GM21381 (cell line): ENCODE data around the gene ASB15.
"Not testable (repeated sequence)": the region's sequence is repeated elsewhere in the genome, so short reads cannot be mapped to it uniquely, and the experiment has no call there.

Experiments used
- ATAC-seq: cut with Tn5 transposase; IDR thresholded peaks from one replicate; pipeline ENCODE4 v1.9.1; 2021; ENCODE audit warnings: mild to moderate bottlenecking, moderate library complexity; ENCODE audit not compliant: unreplicated experiment

ASB15 gene

DNA sequence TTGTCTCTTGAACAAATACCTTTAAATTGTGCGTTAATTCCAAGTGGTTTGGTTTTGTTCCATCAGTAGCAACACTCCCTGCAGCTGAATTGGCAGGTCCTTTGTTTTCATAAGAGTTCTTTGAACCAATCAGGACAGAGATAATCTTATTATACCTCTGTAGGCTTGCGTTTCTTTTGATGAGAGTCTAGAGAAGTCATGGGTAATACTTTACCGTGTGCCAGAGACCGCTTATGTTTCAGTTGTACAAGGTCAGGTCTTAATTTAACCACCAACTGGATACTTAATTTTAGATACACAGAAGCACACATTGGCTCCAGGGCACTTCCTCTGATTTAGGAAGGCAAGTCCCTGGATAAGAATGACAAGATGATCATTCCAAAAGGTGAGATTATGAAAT, at the start of gene ASB15:
ASB15 (plus strand) TSS at position 292 of the 400 bp plus-strand sequence. CDS start 12,682 bp downstream, outside the sequence.
- ATAC-seq: no peak

DNA sequence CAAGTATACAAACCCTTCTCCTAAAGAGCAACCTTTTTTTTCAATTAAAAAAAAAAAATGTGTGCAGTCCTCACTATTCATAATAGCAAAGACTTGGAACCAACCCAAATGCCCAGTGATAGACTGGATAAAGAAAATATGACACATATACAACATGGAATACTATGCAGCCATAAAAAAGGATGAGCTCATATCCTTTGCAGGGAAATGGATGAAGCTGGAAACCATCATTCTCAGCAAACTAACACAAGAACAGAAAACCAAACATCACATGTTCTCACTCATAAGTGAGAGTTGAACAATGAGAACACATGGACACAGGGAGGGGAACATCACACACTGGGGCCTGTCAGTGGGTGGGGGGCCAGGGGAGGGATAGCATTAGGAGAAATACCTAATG, 49.5 kb upstream of the ASB15 start:
- not testable (repeated sequence) for ATAC-seq

DNA sequence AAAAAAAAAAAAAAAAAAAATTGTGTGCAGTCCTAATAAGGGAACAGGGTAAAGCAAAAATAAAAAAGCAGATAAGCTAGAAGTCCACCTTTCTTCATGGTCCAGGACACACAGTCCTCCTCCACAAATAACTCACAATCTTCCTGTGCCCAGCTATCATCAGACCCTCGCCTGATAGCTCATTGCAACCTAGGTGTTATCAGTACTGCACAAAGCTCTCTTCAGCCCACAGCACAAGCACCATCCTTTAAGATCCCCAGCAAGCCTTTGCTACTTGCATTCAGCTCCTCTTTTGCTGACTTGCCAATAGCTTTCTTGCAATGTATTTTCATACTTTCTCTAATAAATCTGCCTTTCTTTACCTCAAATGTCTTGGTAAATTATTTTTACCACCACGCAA, 49.0 kb upstream of the ASB15 start:
- no peak for ATAC-seq

DNA sequence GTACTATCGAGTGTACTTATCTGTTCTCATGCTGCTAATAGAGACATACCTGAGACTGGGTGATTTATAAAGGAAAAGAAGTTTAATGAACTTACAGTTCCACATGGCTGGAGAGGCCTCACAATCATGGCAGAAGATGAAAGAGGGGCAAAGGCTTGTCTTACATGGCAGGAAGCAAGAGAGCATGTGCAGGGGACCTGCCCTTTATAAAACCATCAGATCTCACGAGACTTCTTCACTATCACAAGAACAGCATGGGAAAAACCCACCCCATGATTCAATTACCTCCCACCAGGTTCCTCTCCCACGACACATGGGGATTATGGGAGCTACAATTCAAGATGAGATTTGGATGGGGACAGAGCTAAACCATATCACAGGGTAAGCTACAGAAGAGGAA, 48.5 kb upstream of the ASB15 start:
- no peak for ATAC-seq

DNA sequence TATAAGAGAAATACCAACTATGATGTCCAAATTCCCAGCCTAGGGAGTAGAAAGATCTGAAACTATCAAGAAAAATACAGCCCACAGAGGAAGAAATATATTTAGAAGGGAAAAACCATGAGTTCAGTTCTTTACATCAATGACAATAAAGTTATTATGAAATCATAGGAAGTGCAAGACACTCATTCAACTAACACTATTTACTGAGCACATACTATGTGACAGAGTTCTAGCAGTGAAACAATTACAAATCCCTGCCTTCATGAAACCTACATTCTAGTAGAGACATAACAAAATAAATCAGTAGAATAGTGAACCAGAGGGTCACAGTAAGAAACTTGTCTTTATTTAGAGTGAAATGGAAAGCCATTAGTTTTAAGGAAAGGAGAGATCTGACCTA, 46.1 kb upstream of the ASB15 start:
- no peak for ATAC-seq

DNA sequence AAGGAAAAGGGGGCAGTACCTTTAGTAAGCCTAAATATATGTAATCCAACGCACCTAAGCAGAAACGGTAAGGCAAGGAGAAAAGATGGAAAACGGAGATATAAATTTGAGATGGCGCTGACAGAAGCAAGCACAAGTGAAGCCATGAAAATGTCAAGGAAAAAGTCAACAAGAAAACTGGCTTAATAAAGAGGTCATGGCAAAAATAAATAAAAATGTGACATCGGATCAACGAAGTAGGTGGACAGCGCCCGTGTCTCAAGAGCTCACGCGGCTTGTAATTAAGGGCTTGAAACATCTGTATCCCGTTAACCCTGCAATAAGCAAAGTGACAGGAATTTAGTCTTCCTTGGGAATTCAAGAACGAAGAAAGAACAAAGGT, 44.6 kb upstream of the ASB15 start:
- no peak for ATAC-seq

DNA sequence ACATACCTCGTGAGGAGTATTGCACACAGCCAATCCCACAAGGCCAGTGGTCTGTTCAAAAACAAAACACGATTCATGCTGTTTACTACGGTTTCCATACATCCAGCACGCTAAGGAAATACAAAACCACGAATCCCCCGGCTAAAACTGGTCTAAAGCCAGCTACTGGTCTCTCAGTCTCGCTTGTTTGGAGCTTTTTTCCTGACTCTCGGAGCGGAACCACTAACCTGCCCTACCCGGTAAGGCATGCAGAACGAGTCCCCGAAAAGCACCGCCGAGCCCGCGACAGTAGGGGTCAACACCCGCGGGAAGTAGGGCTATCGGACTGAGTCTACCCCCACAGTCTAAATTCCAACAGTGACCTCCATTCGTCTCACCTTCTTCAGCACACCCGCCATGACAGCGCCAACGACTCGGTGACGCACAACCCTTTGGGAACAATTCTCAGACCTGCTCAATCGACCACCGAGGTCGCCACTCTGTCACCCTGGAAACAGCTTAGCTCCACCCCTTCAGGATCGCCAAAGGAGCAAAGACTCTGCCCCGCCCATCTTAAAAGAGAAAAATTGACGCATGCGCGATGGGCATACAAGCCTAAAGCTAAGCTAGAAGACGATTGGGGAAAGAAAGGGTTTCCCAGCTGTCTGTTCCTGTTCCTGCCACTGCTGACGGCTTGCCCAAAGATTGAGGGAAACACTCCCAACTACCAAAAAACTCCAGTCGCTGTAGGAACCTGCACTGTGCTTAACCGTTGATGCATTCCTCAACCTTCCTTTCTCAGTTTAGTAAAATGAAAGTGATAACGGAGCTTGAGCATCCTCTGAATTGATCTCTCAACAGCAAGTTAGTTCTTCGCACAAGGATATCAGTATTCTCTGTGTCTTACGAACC, 44.0 kb upstream of the ASB15 start, which contains the start of gene NDUFA5:
NDUFA5 (minus strand) TSS at position 421 of the 891 bp plus-strand sequence; CDS start at position 398, 23 bp downstream.
- peak; percentile 96 for ATAC-seq

DNA sequence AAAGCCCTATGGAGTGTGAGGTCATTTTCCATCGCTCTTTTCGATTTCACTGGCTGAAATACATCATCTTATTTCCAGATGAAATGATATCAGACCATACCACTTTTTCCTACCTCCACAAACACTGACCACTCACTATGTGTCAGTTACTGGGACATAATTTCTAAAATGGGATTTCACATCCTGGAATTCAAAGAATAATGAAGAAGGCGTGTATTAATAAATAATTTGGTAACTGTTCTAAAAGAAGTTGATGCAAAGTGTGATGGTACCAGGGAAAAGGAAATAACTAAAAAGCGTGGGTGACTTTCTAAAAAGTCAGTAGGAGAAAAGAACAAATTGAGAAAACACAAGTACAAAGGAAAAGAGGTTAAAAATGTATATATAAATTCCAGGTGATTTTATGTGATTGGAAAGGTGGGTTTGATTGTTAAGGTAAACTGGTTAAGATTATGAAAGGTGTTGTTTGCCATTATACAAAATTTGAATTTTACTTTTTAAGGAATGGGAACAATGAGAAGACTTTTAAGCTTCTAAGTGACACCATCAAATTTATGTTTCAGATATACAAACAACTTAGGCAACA, 43.2 kb upstream of the ASB15 start:
- no peak for ATAC-seq

DNA sequence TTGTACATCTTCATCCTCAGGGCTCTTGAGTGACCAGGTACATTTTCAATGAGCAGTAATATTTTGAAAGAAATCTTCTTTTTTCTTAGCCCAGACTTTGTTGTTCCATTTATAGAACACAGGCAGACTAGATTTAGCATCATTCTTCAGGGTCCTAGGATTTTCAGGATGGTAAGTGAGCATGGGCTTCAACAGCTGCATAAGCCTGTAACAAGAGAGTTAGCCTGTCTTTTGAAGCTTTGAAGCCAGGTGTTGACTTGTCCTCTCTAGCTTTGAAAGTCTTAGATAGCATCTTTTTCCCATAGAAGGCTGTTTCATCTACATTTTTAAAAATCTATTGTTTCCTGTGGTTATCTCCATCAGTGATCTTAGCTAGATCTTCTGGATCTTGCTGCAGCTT, 39.5 kb upstream of the ASB15 start:
- no peak for ATAC-seq

DNA sequence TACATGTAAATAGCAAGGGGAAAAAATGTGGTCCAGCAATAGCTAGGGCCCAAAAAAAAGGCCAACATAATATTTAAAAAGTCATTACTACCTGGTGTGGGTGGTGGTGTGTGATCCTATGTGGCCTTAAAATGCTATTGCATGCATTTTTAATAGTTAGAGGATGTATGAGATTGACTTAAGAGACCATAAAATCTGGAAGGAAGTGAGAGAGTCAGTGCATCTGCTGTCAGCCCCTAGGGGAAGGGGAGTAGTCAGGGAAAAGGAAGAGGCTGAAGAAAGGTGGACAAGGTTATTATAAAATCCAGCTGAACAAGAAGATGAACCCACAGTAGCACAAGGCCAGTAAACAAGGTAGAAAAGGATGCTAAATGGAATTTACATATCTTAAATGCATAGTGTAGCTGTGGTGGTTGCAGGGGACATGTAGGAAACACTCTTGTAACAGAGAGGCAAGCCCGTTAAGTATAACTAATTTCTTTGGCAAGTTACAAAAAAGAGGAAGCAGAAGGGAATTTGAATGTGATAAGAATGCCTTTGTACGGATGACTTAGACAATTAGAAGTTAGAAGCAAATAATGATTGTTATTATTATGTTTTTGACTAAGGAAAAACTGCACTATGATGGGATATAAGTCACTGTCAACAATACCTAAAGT, 32.1 kb upstream of the ASB15 start:
- no peak for ATAC-seq

DNA sequence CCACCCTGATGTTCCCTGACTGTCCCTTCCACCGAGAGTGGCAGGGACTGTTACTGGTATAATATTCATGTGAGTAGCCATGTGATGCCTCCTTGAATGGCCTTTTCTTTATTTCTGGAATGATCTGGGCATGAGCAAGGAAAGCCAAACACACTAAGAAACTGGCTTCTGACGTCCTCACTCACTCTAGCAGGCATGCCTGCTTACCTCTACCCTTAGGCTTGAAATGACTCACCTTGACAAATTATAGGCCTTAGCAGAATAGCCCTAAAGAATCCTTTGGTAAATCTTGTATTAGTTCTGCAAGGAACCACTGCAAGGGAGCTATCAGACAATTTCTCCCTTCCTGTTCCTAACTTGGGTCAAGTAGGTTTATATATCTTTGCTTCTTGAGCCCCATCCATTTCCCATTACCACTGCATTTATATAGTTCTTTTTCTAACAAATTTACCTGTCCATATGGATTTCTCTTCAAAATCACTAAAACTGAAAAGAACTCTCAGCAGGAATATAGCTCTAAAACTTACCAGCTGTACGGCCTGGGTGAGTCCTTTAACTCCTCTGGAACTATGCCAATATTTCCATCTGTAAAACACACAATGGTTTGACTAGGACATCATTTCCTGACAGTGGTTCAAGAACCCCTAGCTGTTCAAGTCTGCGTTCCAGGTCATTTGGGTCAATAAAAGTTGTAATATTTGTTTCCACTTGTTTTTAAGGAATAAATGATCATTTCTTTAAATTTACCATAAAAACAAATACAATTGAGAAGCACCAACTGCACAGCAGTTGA, 31.0 kb upstream of the ASB15 start:
- no peak for ATAC-seq

DNA sequence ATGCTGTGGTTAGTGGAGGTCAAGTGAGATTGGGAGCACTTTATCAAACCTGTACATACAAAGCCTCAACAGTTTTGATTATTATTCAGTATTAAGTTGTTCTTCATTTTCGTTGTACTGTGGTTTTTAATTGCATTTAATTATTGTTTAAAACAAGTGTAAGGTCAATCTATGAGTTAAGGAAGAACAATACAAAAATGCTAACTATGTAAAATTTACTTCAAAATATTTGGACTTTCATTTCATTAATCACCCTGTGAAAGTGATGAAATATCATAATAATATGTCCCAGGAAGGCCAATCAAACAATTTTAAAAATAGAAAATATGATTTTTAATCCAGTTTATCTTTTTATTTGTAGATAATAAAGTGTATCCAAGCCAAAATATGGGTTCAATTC, 30.4 kb upstream of the ASB15 start:
- no peak for ATAC-seq

DNA sequence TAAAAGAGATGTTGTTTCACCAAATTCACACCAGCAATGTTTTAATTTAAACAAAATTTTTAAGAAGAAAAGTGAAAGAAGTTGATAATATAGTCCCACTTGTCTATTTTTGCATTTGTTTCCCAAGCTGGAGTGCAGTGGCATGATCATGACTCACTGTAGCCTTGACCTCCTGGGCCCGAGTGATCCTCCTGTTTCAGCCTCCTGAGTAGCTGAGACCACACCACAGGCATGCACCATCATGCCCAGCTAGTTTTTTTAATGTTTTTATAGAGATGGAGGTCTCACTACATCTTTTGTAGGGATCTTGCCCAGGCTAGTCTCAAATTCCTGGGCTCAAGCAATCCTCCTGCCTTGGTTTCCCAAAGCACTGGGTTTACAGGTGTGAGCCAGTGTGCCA, 29.9 kb upstream of the ASB15 start:
- ATAC-seq: no peak

DNA sequence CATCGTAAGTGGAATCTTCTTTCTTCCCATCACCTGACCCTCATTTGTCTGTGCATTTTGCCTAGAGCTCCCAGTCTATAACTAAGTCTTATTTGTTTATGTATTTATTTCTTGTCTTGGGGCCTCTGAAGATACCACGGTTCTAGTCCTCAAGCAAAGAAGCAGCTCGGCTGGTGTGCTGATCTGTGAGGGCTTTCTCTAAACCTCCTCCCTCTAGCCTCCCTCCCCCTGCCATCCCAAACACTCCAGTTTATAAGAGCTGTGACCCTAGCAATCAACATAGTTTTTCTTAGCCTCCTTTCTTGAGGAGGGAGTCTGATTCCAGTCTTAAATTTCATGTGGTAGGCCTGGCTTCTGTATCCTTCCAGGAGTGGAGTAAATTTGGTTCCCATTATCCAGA, 28.3 kb upstream of the ASB15 start:
- ATAC-seq: no peak

DNA sequence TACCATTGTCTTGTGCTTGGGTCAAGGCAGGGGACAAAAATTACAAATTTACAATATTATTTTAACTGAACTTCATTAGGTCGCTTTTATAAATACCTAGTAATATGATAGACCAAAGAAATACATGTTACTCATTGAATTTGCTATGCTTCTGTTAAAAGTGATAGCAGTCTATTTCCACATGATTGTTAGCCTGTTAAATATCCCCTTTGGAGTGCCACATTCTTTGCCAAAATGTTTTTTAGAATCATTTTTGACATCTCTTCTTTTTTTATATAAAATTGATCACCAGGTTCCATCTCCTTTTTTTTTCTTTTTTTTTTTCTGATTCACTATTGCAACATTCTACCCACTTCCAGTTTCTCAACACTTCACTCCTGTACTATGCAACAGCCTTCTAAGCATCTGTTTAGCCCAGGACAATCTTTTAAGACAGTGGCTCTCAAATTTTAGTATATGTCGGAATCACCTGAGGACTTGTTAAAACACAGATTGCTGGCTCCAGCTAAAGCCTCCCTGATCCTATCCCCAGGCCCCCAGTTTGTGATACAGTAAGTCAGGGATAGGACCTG, 27.6 kb upstream of the ASB15 start:
- ATAC-seq: no peak

DNA sequence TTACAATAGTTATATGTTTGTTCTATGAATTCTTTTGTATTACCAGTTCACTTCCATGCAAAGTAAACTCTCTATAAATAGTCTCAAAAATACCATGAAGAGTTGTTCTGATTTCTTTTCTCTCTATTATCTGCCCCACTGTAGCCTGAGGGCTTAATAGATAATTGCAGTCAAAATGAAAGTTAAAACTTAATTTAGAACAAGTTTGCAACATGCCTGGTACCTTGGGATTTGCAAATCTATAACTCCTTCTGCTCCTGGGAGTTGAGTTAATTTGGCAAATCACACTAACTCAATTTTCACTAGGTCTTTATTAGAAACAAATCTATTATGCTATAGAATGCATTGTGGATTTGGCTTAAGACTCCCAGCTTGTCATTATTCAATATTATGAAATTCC, 22.2 kb upstream of the ASB15 start:
- ATAC-seq: no peak

DNA sequence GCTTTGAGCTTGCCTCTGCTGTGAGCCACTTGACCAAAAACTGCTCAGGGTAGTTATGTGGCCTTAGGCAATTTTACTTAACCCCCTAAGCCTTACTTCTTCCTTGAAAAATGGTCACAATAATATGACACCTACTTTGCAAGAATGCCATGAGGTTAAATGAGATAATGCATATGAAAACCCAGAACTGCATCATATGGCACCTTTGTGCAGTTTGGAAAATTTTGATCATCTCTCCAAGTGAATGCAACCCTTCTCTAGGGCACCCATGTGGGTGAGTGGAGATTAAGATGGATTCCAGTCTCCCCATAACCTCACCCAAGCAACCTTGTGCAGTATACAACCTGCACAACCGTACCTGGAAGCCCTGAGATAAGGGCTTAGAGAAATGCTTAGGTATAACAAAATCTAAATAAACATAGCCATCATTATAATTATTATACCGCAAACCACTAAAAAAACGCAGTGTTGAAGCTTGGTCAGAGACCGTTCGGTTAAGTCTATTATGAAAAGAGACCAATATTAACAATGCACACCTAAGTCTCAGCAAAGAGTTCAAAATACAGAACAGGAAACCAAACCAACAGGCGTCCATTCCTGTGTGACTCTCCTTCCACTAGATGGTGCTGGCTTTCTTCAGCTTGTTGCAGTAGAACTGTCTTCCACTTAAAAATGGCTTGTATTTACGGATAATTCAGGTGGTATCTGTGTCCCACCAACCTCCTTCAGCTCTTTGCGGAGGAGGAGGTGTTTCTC, 21.0 kb upstream of the ASB15 start:
- peak; percentile 78 for ATAC-seq

DNA sequence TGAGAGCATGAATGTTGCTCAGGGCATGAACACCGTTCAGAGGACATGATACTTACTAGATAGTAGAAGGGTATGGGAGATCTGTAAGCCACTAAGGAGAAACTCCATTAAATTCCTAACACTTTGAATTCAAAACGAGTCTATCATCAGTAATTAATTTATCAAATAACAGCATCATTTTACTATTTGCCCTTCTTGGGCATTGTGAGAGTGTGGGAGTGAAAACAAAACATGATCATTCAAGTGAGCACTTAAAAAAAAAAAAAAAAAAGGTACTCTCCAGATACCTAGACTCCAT, 20.5 kb upstream of the ASB15 start:
- ATAC-seq: no peak

DNA sequence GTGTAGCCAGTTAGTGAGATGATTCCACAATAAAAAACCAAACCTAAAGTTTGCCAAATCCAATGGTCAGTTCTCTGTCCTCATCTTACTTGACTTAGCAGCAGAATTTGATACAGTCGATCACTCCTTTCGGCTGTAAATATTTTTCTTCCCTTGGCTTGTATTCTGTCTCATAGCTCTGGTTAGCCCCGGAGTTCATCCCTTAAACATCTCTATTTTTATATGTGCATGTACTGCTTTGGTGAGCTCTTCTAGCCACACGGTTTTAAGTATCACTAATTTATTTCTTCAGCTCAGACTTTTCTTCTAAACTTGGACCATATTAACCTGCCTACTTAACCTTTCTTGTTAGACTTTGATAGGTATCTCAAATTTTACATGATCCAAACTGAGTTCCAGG, 17.8 kb upstream of the ASB15 start:
- no peak for ATAC-seq

DNA sequence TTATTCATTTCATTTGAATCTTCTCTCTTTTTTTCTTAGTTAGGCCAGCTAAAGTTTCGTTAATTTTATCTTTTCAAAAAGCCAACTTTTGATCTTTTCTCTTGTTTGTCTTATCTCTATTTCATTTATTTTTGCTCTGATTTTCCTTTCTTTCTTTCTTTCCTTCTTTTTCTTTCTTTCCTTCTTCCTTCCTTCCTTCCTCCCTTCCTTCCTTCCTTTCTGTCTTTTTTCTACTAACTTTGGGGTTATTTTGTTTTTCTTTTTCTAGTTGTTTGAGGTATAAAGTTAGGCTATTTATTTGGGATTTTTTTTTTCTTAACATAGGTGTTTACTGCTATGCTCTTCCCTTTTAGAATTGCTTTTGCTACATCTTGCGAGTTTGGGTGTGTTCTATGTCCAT, 13.2 kb upstream of the ASB15 start:
- ATAC-seq: no peak
